Activated naive CD4-positive, alpha-beta T cell treated with anti-CD3 and anti-CD28 coated beads, Interleukin-2, amount 50 U/mL, for 24 hours (primary cell): ENCODE results near the gene GATA3.

Experiments used
- H3K27ac Mint-ChIP-seq: one replicate; pipeline ENCODE4 v1.8.0; 2021; ENCODE audit warnings: mild to moderate bottlenecking, mixed read lengths
- H3K27me3 Mint-ChIP-seq: one replicate; pipeline ENCODE4 v1.8.0; 2021; ENCODE audit warnings: mixed read lengths
- H3K36me3 Mint-ChIP-seq: one replicate; pipeline ENCODE4 v1.8.0; 2021; ENCODE audit warnings: mixed read lengths
- H3K4me1 Mint-ChIP-seq: one replicate; pipeline ENCODE4 v1.8.0; 2021; ENCODE audit warnings: mixed read lengths
- H3K4me3 Mint-ChIP-seq: one replicate; pipeline ENCODE4 v1.8.0; 2021; ENCODE audit warnings: mild to moderate bottlenecking, mixed read lengths
- H3K9me3 Mint-ChIP-seq: one replicate; pipeline ENCODE4 v1.8.0; 2021; ENCODE audit warnings: mixed read lengths

Gene GATA3

GRCh38 chr10:8054244-8054493, 319 bp upstream of the GATA3 start:
- Mint-ChIP-seq H3K4me1 (peaks cover 57% of the 10 kb centered on the region), H3K36me3 (peaks cover under 1% of the 10 kb centered on the region)

DNA sequence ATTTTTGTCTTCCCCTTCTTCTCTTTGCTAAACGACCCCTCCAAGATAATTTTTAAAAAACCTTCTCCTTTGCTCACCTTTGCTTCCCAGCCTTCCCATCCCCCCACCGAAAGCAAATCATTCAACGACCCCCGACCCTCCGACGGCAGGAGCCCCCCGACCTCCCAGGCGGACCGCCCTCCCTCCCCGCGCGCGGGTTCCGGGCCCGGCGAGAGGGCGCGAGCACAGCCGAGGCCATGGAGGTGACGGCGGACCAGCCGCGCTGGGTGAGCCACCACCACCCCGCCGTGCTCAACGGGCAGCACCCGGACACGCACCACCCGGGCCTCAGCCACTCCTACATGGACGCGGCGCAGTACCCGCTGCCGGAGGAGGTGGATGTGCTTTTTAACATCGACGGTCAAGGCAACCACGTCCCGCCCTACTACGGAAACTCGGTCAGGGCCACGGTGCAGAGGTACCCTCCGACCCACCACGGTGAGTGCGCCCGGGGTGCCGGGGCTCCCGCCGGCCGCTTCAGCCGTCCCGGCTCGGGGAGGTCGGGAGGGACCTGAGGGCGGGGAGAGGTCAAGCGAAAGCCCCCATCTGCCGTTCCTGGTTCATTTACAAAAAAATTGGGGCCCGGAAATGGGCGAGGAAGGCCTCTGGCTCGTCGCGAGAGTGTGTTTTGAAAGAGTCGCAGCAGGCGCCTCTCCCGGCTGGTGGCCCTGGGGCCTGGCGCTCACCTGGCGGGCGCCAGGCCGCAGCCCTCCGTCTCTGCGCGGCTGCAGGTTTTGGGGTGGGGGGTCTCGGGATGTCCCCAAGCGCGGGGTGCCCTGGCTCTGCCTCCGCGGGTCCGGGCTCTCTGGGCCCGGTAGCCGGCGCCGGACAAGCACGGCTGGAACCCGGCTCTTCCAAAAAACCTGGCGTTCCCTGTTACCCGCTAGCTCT, 1.2 kb downstream of the GATA3 start:
- Mint-ChIP-seq H3K27me3 (peaks cover 12% of the 10 kb centered on the region), H3K4me3 (peak overlapping the region; percentile 99), H3K36me3 (peaks cover 2% of the 10 kb centered on the region), H3K27ac (peak overlapping the region; percentile 83), H3K4me1 (peaks cover 66% of the 10 kb centered on the region), H3K9me3 (no peaks in the 10 kb centered on the region)

More at GRCh38 chr10:8054244-8054493, 319 bp upstream of the GATA3 start:
- Mint-ChIP-seq H3K27ac (peak overlapping the region; percentile 93), H3K9me3 (no peaks in the 10 kb centered on the region), H3K27me3 (peaks cover 13% of the 10 kb centered on the region), H3K4me3 (peak overlapping the region; percentile 97)

- Mint-ChIP-seq H3K27ac (peak overlapping the region; percentile 89), H3K27me3 (peaks cover 12% of the 10 kb centered on the region), H3K9me3 (no peaks in the 10 kb centered on the region), H3K4me3 (peak overlapping the region; percentile 99), H3K4me1 (peaks cover 72% of the 10 kb centered on the region), H3K36me3 (peaks cover 3% of the 10 kb centered on the region)
These were observed 1.9 kb downstream of the GATA3 start for GRCh38 chr10:8056378-8056777.

GRCh38 chr10:8056871-8057331, 2.4 kb downstream of the GATA3 start:
- no peaks in the 10 kb centered on the region for H3K9me3 Mint-ChIP-seq
- peaks cover 12% of the 10 kb centered on the region for H3K27me3 Mint-ChIP-seq
- peak overlapping the region; percentile 89 for H3K27ac Mint-ChIP-seq
- H3K36me3 Mint-ChIP-seq: peaks cover 4% of the 10 kb centered on the region
- peaks cover 76% of the 10 kb centered on the region for H3K4me1 Mint-ChIP-seq
- H3K4me3 Mint-ChIP-seq: peak overlapping the region; percentile 99

DNA sequence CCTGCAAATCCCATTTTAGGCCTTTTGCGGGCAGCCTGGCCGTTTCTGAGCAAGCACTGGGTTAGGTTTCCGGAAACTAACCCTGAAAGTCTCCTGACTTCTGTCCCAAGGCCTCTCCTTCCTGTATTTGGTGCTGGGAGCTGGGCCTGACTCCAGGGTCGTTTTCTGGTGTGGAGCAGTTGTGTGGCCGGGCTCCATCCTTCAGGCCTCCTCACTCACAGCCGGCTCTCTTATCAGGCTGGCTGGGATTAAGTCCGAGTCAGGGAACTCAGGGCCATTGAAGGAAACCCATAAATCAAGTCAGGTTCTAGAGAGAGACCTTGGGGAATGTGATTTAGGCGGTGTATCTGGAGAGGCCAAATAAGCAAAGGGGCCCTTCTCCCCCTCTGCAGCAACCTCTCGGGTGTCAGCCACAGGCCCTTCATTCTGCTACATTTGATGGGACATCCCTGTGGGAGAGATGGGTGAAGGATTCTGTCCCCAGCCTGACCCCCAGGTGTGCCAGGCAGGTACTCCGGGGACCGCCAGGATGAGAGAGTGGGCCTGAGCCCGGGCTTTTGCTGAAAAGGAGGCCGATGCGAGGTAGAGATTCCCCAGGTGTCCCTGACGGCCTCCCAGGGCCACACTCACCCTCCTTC, 3.3 kb downstream of the GATA3 start:
- H3K4me3 Mint-ChIP-seq: peak overlapping the region; percentile 99
- H3K27ac Mint-ChIP-seq: peak overlapping the region; percentile 62
- peaks cover 76% of the 10 kb centered on the region for H3K4me1 Mint-ChIP-seq
- H3K27me3 Mint-ChIP-seq: peaks cover 5% of the 10 kb centered on the region
- H3K36me3 Mint-ChIP-seq: peaks cover 4% of the 10 kb centered on the region
- no peaks in the 10 kb centered on the region for H3K9me3 Mint-ChIP-seq

GRCh38 chr10:8058274-8059111, 4.0 kb downstream of the GATA3 start:
- Mint-ChIP-seq H3K4me1 (peaks cover 78% of the 10 kb centered on the region), H3K9me3 (no peaks in the 10 kb centered on the region), H3K36me3 (peaks cover 7% of the 10 kb centered on the region), H3K27me3 (no peaks in the 10 kb centered on the region), H3K4me3 (peak overlapping the region; percentile 99), H3K27ac (peak overlapping the region; percentile 88)

DNA sequence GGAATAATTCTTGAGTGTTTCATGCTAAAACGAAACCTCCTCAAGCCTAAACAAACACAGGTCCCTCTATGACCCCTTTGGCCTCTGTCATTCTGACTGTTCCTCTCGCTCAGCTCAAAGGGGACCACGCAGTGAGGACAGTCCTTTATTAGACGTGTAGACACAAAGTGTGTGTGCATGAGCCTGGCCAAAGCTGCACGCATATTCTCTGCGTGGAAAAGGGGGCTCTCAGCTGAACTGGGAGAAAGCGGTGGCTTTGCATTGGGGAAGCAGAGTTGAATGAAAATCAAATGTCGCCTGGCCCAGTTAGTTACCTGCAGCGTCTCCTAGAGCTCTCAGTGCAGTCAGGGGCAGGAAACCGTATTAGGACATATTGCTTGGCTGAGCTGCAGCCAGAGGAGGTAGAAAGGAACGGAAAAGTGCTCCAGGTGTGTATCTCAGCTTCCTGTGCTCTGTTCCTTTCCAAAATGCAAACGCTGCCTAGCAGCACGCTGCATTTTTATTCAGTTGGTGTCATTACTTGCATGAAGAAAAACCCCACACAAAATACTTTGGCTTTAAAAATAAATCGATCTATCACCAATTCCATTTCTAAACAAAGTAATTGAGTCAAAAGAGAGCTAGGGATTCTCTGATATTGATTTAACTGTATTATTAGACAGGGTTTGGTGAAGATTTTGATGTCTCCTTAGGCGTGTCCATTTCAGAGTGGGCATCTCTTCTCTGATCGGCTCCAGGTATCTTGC, 4.9 kb downstream of the GATA3 start:
- no peaks in the 10 kb centered on the region for H3K9me3 Mint-ChIP-seq
- H3K4me1 Mint-ChIP-seq: peaks cover 79% of the 10 kb centered on the region
- peaks cover 10% of the 10 kb centered on the region for H3K36me3 Mint-ChIP-seq
- peak overlapping the region; percentile 99 for H3K4me3 Mint-ChIP-seq
- H3K27ac Mint-ChIP-seq: peak overlapping the region; percentile 88
- no peaks in the 10 kb centered on the region for H3K27me3 Mint-ChIP-seq

GRCh38 chr10:8060010-8060703, 5.7 kb downstream of the GATA3 start:
- Mint-ChIP-seq H3K36me3 (peaks cover 14% of the 10 kb centered on the region), H3K27ac (peak overlapping the region; percentile 88), H3K9me3 (no peaks in the 10 kb centered on the region), H3K4me3 (peak overlapping the region; percentile 99), H3K27me3 (no peaks in the 10 kb centered on the region), H3K4me1 (peaks cover 82% of the 10 kb centered on the region)

- Mint-ChIP-seq H3K9me3 (no peaks in the 10 kb centered on the region), H3K36me3 (peaks cover 16% of the 10 kb centered on the region), H3K4me1 (peaks cover 85% of the 10 kb centered on the region), H3K27me3 (no peaks in the 10 kb centered on the region), H3K4me3 (peak overlapping the region; percentile 99), H3K27ac (peak overlapping the region; percentile 88)
These were observed 6.2 kb downstream of the GATA3 start for GRCh38 chr10:8060704-8061121.

GRCh38 chr10:8061274-8062211, 7.1 kb downstream of the GATA3 start:
- Mint-ChIP-seq H3K9me3 (no peaks in the 10 kb centered on the region), H3K27me3 (no peaks in the 10 kb centered on the region), H3K4me1 (peaks cover 91% of the 10 kb centered on the region), H3K36me3 (peaks cover 21% of the 10 kb centered on the region), H3K27ac (peak overlapping the region; percentile 89), H3K4me3 (peak overlapping the region; percentile 99)

- Mint-ChIP-seq H3K27ac (peak overlapping the region; percentile 79), H3K4me3 (no peak overlapping the region), H3K36me3 (peaks cover 25% of the 10 kb centered on the region), H3K9me3 (no peaks in the 10 kb centered on the region), H3K27me3 (no peaks in the 10 kb centered on the region), H3K4me1 (peaks cover 89% of the 10 kb centered on the region)
These were observed 8.8 kb downstream of the GATA3 start for GRCh38 chr10:8063128-8063908.

DNA sequence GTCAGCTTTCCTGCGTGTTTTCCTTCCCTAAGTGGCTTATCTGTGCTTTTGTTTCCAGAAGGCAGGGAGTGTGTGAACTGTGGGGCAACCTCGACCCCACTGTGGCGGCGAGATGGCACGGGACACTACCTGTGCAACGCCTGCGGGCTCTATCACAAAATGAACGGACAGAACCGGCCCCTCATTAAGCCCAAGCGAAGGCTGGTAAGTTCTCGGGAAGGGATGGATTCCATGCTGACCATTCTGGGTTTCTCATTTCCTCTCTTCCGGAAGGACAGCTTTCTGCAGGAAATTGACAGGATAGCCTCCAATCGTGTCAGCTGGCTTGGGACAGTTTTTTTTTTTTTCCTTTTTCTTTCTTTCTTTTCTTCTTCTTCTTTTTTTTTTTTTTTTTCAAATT, 9.4 kb downstream of the GATA3 start:
- H3K9me3 Mint-ChIP-seq: no peaks in the 10 kb centered on the region
- H3K27me3 Mint-ChIP-seq: no peaks in the 10 kb centered on the region
- no peak overlapping the region for H3K4me3 Mint-ChIP-seq
- no peak overlapping the region for H3K27ac Mint-ChIP-seq
- peaks cover 25% of the 10 kb centered on the region for H3K36me3 Mint-ChIP-seq
- peaks cover 89% of the 10 kb centered on the region for H3K4me1 Mint-ChIP-seq

DNA sequence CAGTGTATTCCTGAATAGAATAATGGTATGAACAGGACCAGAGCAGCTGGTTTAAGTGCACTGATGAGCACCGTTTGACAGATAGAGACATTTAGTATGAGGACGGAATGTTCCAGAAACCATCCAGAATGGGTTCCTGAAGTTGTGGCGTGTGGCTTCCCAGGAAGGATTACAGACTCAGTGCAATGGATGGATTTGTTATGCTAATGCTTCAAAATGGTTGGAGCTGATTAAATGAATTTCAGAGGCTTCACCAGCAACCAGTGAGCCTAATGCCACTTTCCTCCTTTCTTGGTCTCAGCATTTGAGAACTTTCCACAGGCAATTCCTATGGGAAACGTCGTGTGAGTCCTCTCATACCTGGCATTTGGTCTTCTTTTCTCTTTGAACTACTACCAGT, 9.9 kb downstream of the GATA3 start:
- peak overlapping the region; percentile 77 for H3K27ac Mint-ChIP-seq
- H3K27me3 Mint-ChIP-seq: no peaks in the 10 kb centered on the region
- no peaks in the 10 kb centered on the region for H3K9me3 Mint-ChIP-seq
- no peak overlapping the region for H3K4me3 Mint-ChIP-seq
- peaks cover 26% of the 10 kb centered on the region for H3K36me3 Mint-ChIP-seq
- peaks cover 89% of the 10 kb centered on the region for H3K4me1 Mint-ChIP-seq
